DOHH2 (cell line): ENCODE measurements around the gene SCUBE2.

ENCODE experiments used
- H3F3A ChIP-seq: fragments of 200-600 bp; sonication (generic), shearing (Covaris generic); 2 replicates; pipeline ENCODE4 v1.6.0; 2016; ENCODE audit warnings: antibody characterized with exemption, mild to moderate bottlenecking; ENCODE audit not compliant: control insufficient read depth, insufficient read depth
- H3K27ac ChIP-seq: fragments of 200-600 bp; sonication (generic); 2 replicates; pipeline ENCODE4 v1.5.1; 2014; ENCODE audit warnings: low read depth, mild to moderate bottlenecking, low read length, moderate library complexity
- H3K27me3 ChIP-seq: fragments of 200-600 bp; sonication (generic); 2 replicates; pipeline ENCODE4 v1.6.1; 2014; ENCODE audit warnings: mild to moderate bottlenecking, low read length, mixed read lengths; ENCODE audit not compliant: control insufficient read depth
- H3K36me3 ChIP-seq: fragments of 200-600 bp; sonication (generic); 2 replicates; pipeline ENCODE4 v1.6.1; 2014; ENCODE audit warnings: mild to moderate bottlenecking, low read length, moderate library complexity, mixed read lengths; ENCODE audit not compliant: control insufficient read depth
- H3K4me1 ChIP-seq: fragments of 200-600 bp; sonication (generic); 2 replicates; pipeline ENCODE4 v1.6.1; 2014; ENCODE audit warnings: mild to moderate bottlenecking, low read length, mixed read lengths; ENCODE audit not compliant: control insufficient read depth
- H3K4me2 ChIP-seq: fragments of 200-600 bp; sonication (generic); 2 replicates; pipeline ENCODE4 v1.6.0; 2014; ENCODE audit warnings: mild to moderate bottlenecking, low read length, moderate library complexity
- H3K4me3 ChIP-seq: fragments of 200-600 bp; sonication (generic); 2 replicates; pipeline ENCODE4 v1.5.1; 2014; ENCODE audit warnings: mild to moderate bottlenecking, low read length, mixed read lengths
- H3K79me2 ChIP-seq: fragments of 200-600 bp; sonication (generic); 2 replicates; pipeline ENCODE4 v1.6.1; 2014; ENCODE audit warnings: mild to moderate bottlenecking, low read length, mixed read lengths; ENCODE audit not compliant: control insufficient read depth
- H3K9me2 ChIP-seq: fragments of 200-600 bp; sonication (generic); replicated peaks from 2 replicates; pipeline ENCODE4 v1.6.1; 2014; ENCODE audit warnings: mild to moderate bottlenecking, low read length, mixed read lengths; ENCODE audit not compliant: control insufficient read depth
- H3K9me3 ChIP-seq: fragments of 200-600 bp; sonication (generic); 2 replicates; pipeline ENCODE4 v1.6.1; 2014; ENCODE audit warnings: antibody characterized with exemption, low read length, mixed read lengths; ENCODE audit not compliant: control insufficient read depth, insufficient read depth
- H4K20me1 ChIP-seq: fragments of 200-600 bp; sonication (generic); 2 replicates; pipeline ENCODE4 v1.6.0; 2014; ENCODE audit warnings: low read depth, mild to moderate bottlenecking, antibody characterized with exemption, low read length, moderate library complexity; ENCODE audit not compliant: control insufficient read depth, insufficient read depth
- EZH2phosphoT487 ChIP-seq: fragments of 200-600 bp; sonication (generic); IDR thresholded peaks from 2 replicates; pipeline ENCODE4 v1.6.1; 2017; ENCODE audit warnings: borderline replicate concordance, mild to moderate bottlenecking, antibody characterized with exemption, low read length, moderate library complexity, mixed read lengths
- TF ChIP-seq, protein P1 (sequence below): fragments of 200-600 bp; sonication (generic); IDR thresholded peaks from one replicate; pipeline ENCODE4 v1.5.1; 2014; ENCODE audit warnings: antibody characterized with exemption, mild to moderate bottlenecking, low read depth, low read length; ENCODE audit not compliant: poor library complexity, severe bottlenecking

The SCUBE2 gene

DNA sequence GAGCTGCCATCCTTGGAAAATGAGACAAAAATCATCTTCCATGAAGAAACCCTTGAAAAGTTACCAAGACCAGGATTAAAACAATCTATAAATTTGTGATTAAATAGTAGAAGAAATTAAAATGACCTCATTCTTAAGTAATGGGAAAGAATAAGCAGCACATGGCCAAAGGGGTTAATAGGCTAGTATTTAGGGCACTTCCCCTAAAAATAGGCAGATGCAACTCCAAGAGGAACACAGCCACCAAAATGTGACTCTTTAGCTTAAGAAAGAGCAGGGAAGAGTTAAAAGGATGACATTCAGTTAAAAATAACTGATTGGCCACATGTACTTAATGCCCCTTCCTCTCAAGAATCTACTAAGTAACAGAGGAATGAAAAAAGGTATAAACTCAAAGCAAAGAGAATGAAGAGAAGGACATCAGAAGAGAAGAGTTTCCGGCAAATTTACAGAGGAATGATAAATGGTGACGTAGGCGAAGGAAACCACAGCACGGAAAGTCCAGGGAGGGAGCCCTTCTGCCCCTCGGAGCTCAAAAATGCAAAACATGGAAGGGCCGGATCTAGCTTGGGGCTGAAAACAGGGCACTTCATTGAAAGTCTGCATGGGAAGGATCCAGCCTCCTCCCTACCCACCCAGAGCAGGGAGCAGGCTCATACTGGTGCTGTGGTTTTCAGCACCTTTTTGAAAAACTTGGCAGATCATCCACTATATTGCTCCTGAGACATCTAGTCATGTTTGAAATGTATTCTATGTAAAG lies 17.8 kb downstream of the SCUBE2 start:
- no peaks in the 10 kb centered on the region for H3K79me2 ChIP-seq
- H3F3A ChIP-seq, result no peaks in the 10 kb centered on the region
- no peak overlapping the region for H3K4me2 ChIP-seq
- no peak overlapping the region for H3K4me3 ChIP-seq
- no peaks in the 10 kb centered on the region for H4K20me1 ChIP-seq
- no peaks in the 10 kb centered on the region for H3K9me2 ChIP-seq
- H3K36me3 ChIP-seq, result no peaks in the 10 kb centered on the region
- TF ChIP-seq EZH2phosphoT487, result no peak
- TF ChIP-seq, protein P1, sequence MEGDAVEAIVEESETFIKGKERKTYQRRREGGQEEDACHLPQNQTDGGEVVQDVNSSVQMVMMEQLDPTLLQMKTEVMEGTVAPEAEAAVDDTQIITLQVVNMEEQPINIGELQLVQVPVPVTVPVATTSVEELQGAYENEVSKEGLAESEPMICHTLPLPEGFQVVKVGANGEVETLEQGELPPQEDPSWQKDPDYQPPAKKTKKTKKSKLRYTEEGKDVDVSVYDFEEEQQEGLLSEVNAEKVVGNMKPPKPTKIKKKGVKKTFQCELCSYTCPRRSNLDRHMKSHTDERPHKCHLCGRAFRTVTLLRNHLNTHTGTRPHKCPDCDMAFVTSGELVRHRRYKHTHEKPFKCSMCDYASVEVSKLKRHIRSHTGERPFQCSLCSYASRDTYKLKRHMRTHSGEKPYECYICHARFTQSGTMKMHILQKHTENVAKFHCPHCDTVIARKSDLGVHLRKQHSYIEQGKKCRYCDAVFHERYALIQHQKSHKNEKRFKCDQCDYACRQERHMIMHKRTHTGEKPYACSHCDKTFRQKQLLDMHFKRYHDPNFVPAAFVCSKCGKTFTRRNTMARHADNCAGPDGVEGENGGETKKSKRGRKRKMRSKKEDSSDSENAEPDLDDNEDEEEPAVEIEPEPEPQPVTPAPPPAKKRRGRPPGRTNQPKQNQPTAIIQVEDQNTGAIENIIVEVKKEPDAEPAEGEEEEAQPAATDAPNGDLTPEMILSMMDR, result no peak
- no peaks in the 10 kb centered on the region for H3K4me1 ChIP-seq
- no peaks in the 10 kb centered on the region for H3K9me3 ChIP-seq
- H3K27ac ChIP-seq, result no peak overlapping the region
- peaks cover 66% of the 10 kb centered on the region for H3K27me3 ChIP-seq

DNA sequence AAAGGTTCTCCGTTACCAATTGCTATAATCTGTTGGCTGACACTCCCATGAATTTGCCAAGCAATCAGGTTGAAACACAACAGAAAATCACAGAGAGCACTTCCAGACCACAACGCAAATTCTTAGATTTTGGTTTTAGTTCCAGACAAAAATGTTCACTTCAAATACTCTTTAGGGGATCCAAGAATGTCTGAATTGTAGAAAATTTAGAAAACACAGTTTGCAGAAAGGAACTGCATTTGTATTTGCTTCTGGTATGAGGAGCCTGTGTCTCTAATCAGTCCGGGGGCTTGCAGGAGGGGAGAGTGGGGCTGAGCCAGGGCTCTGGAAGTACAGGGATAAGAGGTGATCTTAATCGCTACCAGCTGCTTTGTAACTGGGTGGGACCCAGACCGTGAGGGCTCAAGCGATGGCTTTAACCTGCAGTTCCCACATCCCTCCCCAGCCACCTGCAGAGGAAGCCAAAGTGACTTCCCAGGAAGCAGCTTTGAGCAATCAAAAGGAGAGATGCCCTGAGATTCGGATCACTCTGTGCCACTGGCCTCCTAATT lies 18.7 kb downstream of the SCUBE2 start:
- TF ChIP-seq, protein P1, result no peak
- no peak for TF ChIP-seq EZH2phosphoT487
- H3K9me2 ChIP-seq, result no peaks in the 10 kb centered on the region
- H3K79me2 ChIP-seq, result no peaks in the 10 kb centered on the region
- H3F3A ChIP-seq, result no peaks in the 10 kb centered on the region
- no peak overlapping the region for H3K4me2 ChIP-seq
- H3K36me3 ChIP-seq, result no peaks in the 10 kb centered on the region
- no peak overlapping the region for H3K27ac ChIP-seq
- no peaks in the 10 kb centered on the region for H3K4me1 ChIP-seq
- H4K20me1 ChIP-seq, result no peaks in the 10 kb centered on the region
- H3K9me3 ChIP-seq, result no peaks in the 10 kb centered on the region
- peaks cover 65% of the 10 kb centered on the region for H3K27me3 ChIP-seq
- H3K4me3 ChIP-seq, result no peak overlapping the region

DNA sequence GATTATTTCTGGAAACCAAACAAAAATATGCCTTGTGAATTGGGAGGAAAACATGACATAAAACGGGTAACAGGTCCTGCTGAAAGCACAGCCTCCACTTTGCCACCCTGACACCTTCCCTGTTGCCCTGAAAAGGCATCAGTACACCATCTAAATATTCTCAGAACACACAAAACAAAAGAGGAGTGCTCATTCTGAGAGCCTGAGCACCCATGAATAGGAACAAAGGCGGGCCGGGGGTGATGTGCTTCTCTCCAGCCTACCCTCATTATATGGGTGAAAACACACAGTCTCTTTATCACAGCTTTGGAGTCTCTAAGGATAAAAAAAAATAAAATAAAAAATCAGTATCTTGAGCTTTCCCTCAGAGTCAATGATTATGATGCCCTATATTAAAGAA lies 19.7 kb downstream of the SCUBE2 start:
- TF ChIP-seq EZH2phosphoT487, result no peak
- TF ChIP-seq, protein P1, result no peak
- peaks cover 55% of the 10 kb centered on the region for H3K27me3 ChIP-seq
- no peak overlapping the region for H3K4me2 ChIP-seq
- no peaks in the 10 kb centered on the region for H3F3A ChIP-seq
- H3K79me2 ChIP-seq, result no peaks in the 10 kb centered on the region
- no peaks in the 10 kb centered on the region for H3K9me2 ChIP-seq
- H3K36me3 ChIP-seq, result no peaks in the 10 kb centered on the region
- no peak overlapping the region for H3K4me3 ChIP-seq
- no peak overlapping the region for H3K27ac ChIP-seq
- no peaks in the 10 kb centered on the region for H4K20me1 ChIP-seq
- H3K9me3 ChIP-seq, result no peaks in the 10 kb centered on the region
- H3K4me1 ChIP-seq, result no peaks in the 10 kb centered on the region
